NCI-H748 treated with DMSO at 0.1 percent for 48 hours (cell line): ENCODE results near the gene UBE2R2.
A peak's percentile ranks its signal among the peaks of the same experiment; 100 is the strongest.
"Not testable (repeated sequence)": the region's sequence is repeated elsewhere in the genome, so short reads cannot be mapped to it uniquely, and the experiment has no call there.

ENCODE experiments used
- DNase-seq: peaks from one replicate; lab custom pipeline; 2025; lab: John Stamatoyannopoulos, UW

The UBE2R2 gene

GRCh38 chr9:33816327-33817252, at the start of gene UBE2R2:
TSS of gene UBE2R2 (plus strand) at chr9:33817160. CDS start at chr9:33817758, 598 bp downstream.
- peak; percentile 71 for DNase-seq

GRCh38 chr9:33770156-33770880, 46.6 kb upstream of the UBE2R2 start:
- not testable (repeated sequence) for DNase-seq

GRCh38 chr9:33773135-33773534, 43.8 kb upstream of the UBE2R2 start:
- not testable (repeated sequence) for DNase-seq

- not testable (repeated sequence) for DNase-seq
Observed at GRCh38 chr9:33774074-33774659, 42.8 kb upstream of the UBE2R2 start.

- DNase-seq: no peak
Observed at GRCh38 chr9:33776578-33776977, 40.4 kb upstream of the UBE2R2 start.

- peak; percentile 64 for DNase-seq
Observed at GRCh38 chr9:33778700-33779351, 38.1 kb upstream of the UBE2R2 start.

- no peak for DNase-seq
Observed at GRCh38 chr9:33780276-33780675, 36.7 kb upstream of the UBE2R2 start.

- no peak for DNase-seq
Observed at GRCh38 chr9:33781736-33782135, 35.2 kb upstream of the UBE2R2 start.

GRCh38 chr9:33782395-33783152, 34.4 kb upstream of the UBE2R2 start:
- DNase-seq: no peak

- DNase-seq: no peak
Observed at GRCh38 chr9:33785914-33786313, 31.0 kb upstream of the UBE2R2 start.

GRCh38 chr9:33786681-33787080, 30.3 kb upstream of the UBE2R2 start:
- DNase-seq: no peak

- no peak for DNase-seq
Observed at GRCh38 chr9:33787839-33788238, 29.1 kb upstream of the UBE2R2 start.

- DNase-seq: not testable (repeated sequence)
Observed at GRCh38 chr9:33789429-33789828, 27.5 kb upstream of the UBE2R2 start.

GRCh38 chr9:33791117-33791516, 25.8 kb upstream of the UBE2R2 start:
- DNase-seq: no peak

GRCh38 chr9:33793496-33793895, 23.5 kb upstream of the UBE2R2 start:
- not testable (repeated sequence) for DNase-seq

- no peak for DNase-seq
Observed at GRCh38 chr9:33794560-33794959, 22.4 kb upstream of the UBE2R2 start.

GRCh38 chr9:33795281-33795680, 21.7 kb upstream of the UBE2R2 start, which contains the start of gene PRSS3:
TSS of gene PRSS3 (plus strand) at chr9:33795561. CDS start at chr9:33795574, 13 bp downstream.
- no peak for DNase-seq

- DNase-seq: no peak
Observed at GRCh38 chr9:33795819-33796218, 21.1 kb upstream of the UBE2R2 start.

- not testable (repeated sequence) for DNase-seq
Observed at GRCh38 chr9:33796679-33797078, 20.3 kb upstream of the UBE2R2 start.

GRCh38 chr9:33797837-33798236, 19.1 kb upstream of the UBE2R2 start:
- no peak for DNase-seq

- DNase-seq: no peak
Observed at GRCh38 chr9:33798545-33798944, 18.4 kb upstream of the UBE2R2 start.
